ACC112 (cell line): Measurements from ENCODE around the gene HOXD10.

Experiments
- H2AFZ ChIP-seq: fragments of 200-600 bp; sonication (generic); one replicate; pipeline ENCODE4 v1.6.0; 2017; ENCODE audit warnings: antibody characterized with exemption, low read length; ENCODE audit not compliant: unreplicated experiment
- H3K27ac ChIP-seq: fragments of 200-600 bp; sonication (generic); 2 replicates; pipeline ENCODE4 v1.5.1; 2014; ENCODE audit warnings: low read depth, mild to moderate bottlenecking, antibody characterized with exemption, low read length, moderate library complexity
- H3K27me3 ChIP-seq: fragments of 200-600 bp; sonication (generic); 2 replicates; pipeline ENCODE4 v1.6.1; 2014; ENCODE audit warnings: mild to moderate bottlenecking, antibody characterized with exemption, low read length, moderate library complexity, mixed read lengths; ENCODE audit not compliant: insufficient read depth
- H3K36me3 ChIP-seq: fragments of 200-600 bp; sonication (generic); 2 replicates; pipeline ENCODE4 v1.6.1; 2016; ENCODE audit warnings: mild to moderate bottlenecking, antibody characterized with exemption, low read length, moderate library complexity, mixed read lengths; ENCODE audit not compliant: insufficient read depth
- H3K4me1 ChIP-seq: fragments of 200-600 bp; sonication (generic); one replicate; pipeline ENCODE4 v1.6.1; 2016; ENCODE audit warnings: low read length, mixed read lengths; ENCODE audit not compliant: insufficient read depth, unreplicated experiment, control insufficient read depth
- H3K4me3 ChIP-seq: fragments of 200-600 bp; sonication (generic); 2 replicates; pipeline ENCODE4 v1.5.1; 2014; ENCODE audit warnings: mild to moderate bottlenecking, low read depth, low read length
- H3K79me2 ChIP-seq: fragments of 200-600 bp; sonication (generic); one replicate; pipeline ENCODE4 v1.6.0; 2016; ENCODE audit warnings: low read length; ENCODE audit not compliant: control insufficient read depth, unreplicated experiment, insufficient read depth

The HOXD10 gene

GRCh38 chr2:176098366-176099158 lies 18.0 kb upstream of the HOXD10 start:
- Histone ChIP-seq H3K27ac (no peak overlapping the region), H3K27me3 (peaks cover 99% of the 10 kb centered on the region)

DNA sequence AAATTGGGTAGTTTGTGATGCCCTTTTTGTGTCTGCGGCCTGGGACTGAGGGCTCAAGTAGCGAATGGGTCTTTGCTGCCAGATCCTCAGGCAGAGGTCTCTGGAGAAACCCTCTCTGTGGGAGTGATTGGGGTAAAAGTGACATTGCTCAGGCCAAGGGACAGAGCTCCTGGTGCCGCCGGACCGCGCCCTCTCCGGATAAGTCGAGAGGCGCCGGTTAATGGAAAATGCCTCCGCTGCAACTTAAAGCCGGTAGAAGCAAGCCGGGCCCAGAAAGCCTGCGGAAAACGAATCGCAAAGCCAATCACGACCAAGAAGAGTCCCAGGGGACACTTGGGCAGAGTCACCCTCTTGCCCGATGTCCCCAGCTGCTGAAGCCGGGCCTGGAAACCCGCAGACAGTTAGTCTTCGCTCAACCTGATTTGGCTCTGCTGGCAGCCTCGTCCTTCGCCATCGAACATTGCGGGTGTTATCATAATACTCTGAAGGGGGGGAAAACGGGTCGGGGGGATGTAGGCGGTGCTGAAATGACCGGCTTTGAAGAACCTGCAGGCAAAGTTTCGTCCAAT lies 17.3 kb upstream of the HOXD10 start:
- H2AFZ ChIP-seq = no peak overlapping the region
- no peak overlapping the region for H3K27ac ChIP-seq
- H3K4me3 ChIP-seq = no peak overlapping the region
- H3K27me3 ChIP-seq = peaks cover 99% of the 10 kb centered on the region
- H3K79me2 ChIP-seq = no peaks in the 10 kb centered on the region
- peaks cover under 1% of the 10 kb centered on the region for H3K4me1 ChIP-seq
- H3K36me3 ChIP-seq = no peaks in the 10 kb centered on the region

More at GRCh38 chr2:176098366-176099158, 18.0 kb upstream of the HOXD10 start:
- Histone ChIP-seq H3K4me1 (no peaks in the 10 kb centered on the region), H3K36me3 (no peaks in the 10 kb centered on the region), H2AFZ (no peak overlapping the region), H3K4me3 (0 out of 2 replicates have a peak overlapping the region, but pooled peaks have one; percentile 52), H3K79me2 (no peaks in the 10 kb centered on the region)

- Histone ChIP-seq H3K4me1 (peaks cover 8% of the 10 kb centered on the region), H3K79me2 (no peaks in the 10 kb centered on the region), H3K27me3 (peaks cover 99% of the 10 kb centered on the region), H3K36me3 (no peaks in the 10 kb centered on the region), H3K4me3 (no peak within 1 kb of the TSS), H3K27ac (no peak within 1 kb of the TSS), H2AFZ (no peak within 1 kb of the TSS)
These were observed 16.6 kb upstream of the HOXD10 start, which contains the start of gene HOXD12 for GRCh38 chr2:176099728-176100546. TSS of gene HOXD12 (plus strand) at chr2:176099795. CDS start at chr2:176099802, 7 bp downstream.

GRCh38 chr2:176100547-176101140 lies 15.9 kb upstream of the HOXD10 start:
- Histone ChIP-seq H3K36me3 (no peaks in the 10 kb centered on the region), H3K4me1 (peaks cover 8% of the 10 kb centered on the region), H3K27ac (no peak overlapping the region), H3K4me3 (no peak overlapping the region), H2AFZ (no peak overlapping the region), H3K79me2 (no peaks in the 10 kb centered on the region), H3K27me3 (peaks cover 99% of the 10 kb centered on the region)

- no peaks in the 10 kb centered on the region for H3K79me2 ChIP-seq
- H3K27ac ChIP-seq = no peak overlapping the region
- H3K27me3 ChIP-seq = peaks cover 99% of the 10 kb centered on the region
- peaks cover 8% of the 10 kb centered on the region for H3K4me1 ChIP-seq
- no peak overlapping the region for H2AFZ ChIP-seq
- no peaks in the 10 kb centered on the region for H3K36me3 ChIP-seq
- no peak overlapping the region for H3K4me3 ChIP-seq
These were observed 15.3 kb upstream of the HOXD10 start for GRCh38 chr2:176101216-176101830.

DNA sequence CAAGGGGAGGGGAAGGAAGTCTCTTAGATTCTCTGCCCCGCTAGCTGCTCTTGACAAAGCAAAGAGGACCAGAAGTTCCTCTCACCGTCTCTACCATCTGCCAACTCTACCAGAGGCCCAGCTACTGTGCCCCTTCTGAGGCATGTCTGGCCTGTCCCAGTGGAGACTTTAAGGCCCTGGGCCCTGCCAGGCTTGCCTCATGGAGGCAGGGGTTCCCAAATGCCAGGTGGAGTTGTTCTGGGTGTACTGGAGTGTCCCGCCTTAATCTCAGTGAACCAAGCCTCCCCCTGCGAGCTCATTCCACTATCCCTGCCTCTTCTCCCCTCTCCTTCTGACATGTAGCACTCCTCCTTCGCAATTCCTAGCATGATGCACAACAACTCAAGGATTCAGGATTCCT lies 14.7 kb upstream of the HOXD10 start:
- H3K4me3 ChIP-seq = no peak overlapping the region
- peaks cover 8% of the 10 kb centered on the region for H3K4me1 ChIP-seq
- no peaks in the 10 kb centered on the region for H3K36me3 ChIP-seq
- H3K27me3 ChIP-seq = peaks cover 99% of the 10 kb centered on the region
- H2AFZ ChIP-seq = no peak overlapping the region
- no peak overlapping the region for H3K27ac ChIP-seq
- H3K79me2 ChIP-seq = no peaks in the 10 kb centered on the region

- Histone ChIP-seq H3K36me3 (no peaks in the 10 kb centered on the region), H3K4me1 (peaks cover 8% of the 10 kb centered on the region), H3K27ac (no peak overlapping the region), H3K79me2 (no peaks in the 10 kb centered on the region), H3K4me3 (no peak overlapping the region), H2AFZ (no peak overlapping the region), H3K27me3 (peaks cover 99% of the 10 kb centered on the region)
These were observed 14.2 kb upstream of the HOXD10 start for GRCh38 chr2:176102309-176102866.

GRCh38 chr2:176103194-176103593 lies 13.4 kb upstream of the HOXD10 start:
- H3K36me3 ChIP-seq = no peaks in the 10 kb centered on the region
- no peak overlapping the region for H3K27ac ChIP-seq
- peaks cover 98% of the 10 kb centered on the region for H3K27me3 ChIP-seq
- no peak overlapping the region for H3K4me3 ChIP-seq
- H3K4me1 ChIP-seq = peaks cover 8% of the 10 kb centered on the region
- no peaks in the 10 kb centered on the region for H3K79me2 ChIP-seq
- no peak overlapping the region for H2AFZ ChIP-seq

- Histone ChIP-seq H3K36me3 (no peaks in the 10 kb centered on the region), H3K27me3 (peaks cover 97% of the 10 kb centered on the region), H2AFZ (no peak overlapping the region), H3K27ac (no peak overlapping the region), H3K4me3 (peak overlapping the region; percentile 54; the same call in 1 of the 2 replicates), H3K4me1 (peaks cover 8% of the 10 kb centered on the region), H3K79me2 (no peaks in the 10 kb centered on the region)
These were observed 12.7 kb upstream of the HOXD10 start for GRCh38 chr2:176103742-176104315.
